Loucy (cell line): ENCODE measurements around the gene MT1HL1.

ENCODE experiments used
- CTCF ChIP-seq: fragments of 200-600 bp; sonication (generic); conservative IDR thresholded peaks from 2 replicates; pipeline ENCODE4 v1.5.1; 2014; ENCODE audit warnings: mild to moderate bottlenecking, antibody characterized with exemption, low read length
- EZH2phosphoT487 ChIP-seq: fragments of 200-600 bp; IDR thresholded peaks from 2 replicates; pipeline ENCODE4 v1.6.1; 2018; ENCODE audit warnings: antibody characterized with exemption, mild to moderate bottlenecking, moderate library complexity, borderline replicate concordance

- TF ChIP-seq CTCF, result no peak
- TF ChIP-seq EZH2phosphoT487, result no peak
Observed at GRCh38 chr1:236957235-236957634, 47.0 kb downstream of the MT1HL1 start.
